Measurements from ENCODE around the gene NUCKS1. TPM values are rescaled to one million over a fixed set of nuclear protein-coding genes. Genes with fewer than 3 reads are reported as not detected.
A peak's percentile ranks its signal among the peaks of the same experiment; 100 is the strongest.

The NUCKS1 gene
- total and polyA plus RNA-seq, 10 of the 15 experiments (the other 5 are each of a cell fraction or from before 2014, with no cell fraction given), result 40.5 to 135 (median 55.5) TPM

DNA sequence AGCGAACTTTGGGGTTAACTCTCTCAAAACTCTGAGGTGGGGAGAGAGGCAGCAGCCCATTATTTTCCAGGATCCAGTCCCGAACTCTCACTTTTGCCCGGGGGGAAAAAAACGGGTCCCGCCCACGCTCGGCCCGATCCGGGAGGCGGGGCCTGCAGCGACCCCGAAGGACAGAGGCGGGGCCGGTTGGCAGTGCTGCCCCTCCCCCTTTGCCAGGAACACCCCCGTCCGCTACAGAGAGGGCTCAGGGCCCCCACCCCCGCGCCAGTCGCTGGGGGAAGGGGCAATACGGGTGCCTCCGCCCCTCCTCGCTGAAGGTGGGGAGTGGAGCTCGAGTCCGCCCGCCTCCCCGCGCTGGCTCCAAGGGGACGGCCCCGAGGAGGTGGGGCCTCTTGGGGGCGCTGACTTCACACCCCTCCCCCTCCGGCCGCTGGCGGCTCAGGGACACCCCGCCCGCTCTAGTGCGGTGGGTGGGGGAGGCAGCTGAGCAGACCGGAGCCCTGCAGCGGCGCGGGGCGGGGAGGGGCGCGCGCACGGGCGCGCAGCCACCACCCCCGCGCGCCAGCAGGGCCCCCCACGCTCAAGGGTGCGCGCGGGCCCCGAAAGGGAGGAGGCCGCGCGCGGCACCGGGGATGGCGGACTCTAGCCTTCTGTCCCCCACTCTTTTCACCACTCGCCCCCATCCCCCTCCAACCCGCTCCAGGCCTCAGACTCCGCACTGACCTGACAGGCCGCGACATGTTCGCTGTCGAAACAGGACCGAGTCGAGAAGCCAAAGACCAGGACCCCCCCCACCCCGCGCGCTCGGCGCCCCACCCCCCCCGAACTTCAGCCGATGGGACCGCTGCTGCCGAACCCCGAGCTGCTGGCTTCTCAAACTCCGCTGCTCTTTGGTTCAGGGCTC is 496 bp downstream of the NUCKS1 start (continued):
- TF ChIP-seq, protein P1, sequence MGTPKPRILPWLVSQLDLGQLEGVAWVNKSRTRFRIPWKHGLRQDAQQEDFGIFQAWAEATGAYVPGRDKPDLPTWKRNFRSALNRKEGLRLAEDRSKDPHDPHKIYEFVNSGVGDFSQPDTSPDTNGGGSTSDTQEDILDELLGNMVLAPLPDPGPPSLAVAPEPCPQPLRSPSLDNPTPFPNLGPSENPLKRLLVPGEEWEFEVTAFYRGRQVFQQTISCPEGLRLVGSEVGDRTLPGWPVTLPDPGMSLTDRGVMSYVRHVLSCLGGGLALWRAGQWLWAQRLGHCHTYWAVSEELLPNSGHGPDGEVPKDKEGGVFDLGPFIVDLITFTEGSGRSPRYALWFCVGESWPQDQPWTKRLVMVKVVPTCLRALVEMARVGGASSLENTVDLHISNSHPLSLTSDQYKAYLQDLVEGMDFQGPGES (IDR thresholded peaks at IDR 0.05), result no peak
- TF ChIP-seq JUND (IDR thresholded peaks at IDR 0.05; ENCODE audit: low read depth, low read length), result no peak
- TF ChIP-seq CBX5 (IDR thresholded peaks at IDR 0.05; ENCODE audit: low read depth), result peak; percentile 48; the same call in 1 of the 2 replicates
- no peak for TF ChIP-seq NFXL1 (IDR thresholded peaks at IDR 0.05; ENCODE audit: borderline replicate concordance)
- no peak for TF ChIP-seq NFYA (IDR thresholded peaks at IDR 0.05; ENCODE audit: borderline replicate concordance, low read depth, low read length)
- TF ChIP-seq SMARCA5 (IDR thresholded peaks at IDR 0.05), result peak; percentile 87; the same call in 1 of the 2 replicates
- TF ChIP-seq NR2C1 (IDR thresholded peaks at IDR 0.05), result peak; percentile 12; the same call in 1 of the 2 replicates
- TF ChIP-seq ZNF207 (IDR thresholded peaks at IDR 0.05; ENCODE audit: borderline replicate concordance), result peak; percentile 85
- peak in 1 of 2 experiments; percentile 30; a peak in 1 of 4 replicates for TF ChIP-seq ETV6 (conservative IDR thresholded peaks at IDR 0.05 in 1 of 2, IDR thresholded peaks at IDR 0.05 in 1 of 2; ENCODE audit: borderline replicate concordance in 1 of 2, low read depth in 1 of 2)
- 0 out of 2 replicates have a peak, but pooled peaks have one; percentile 14 for TF ChIP-seq CREB1 (IDR thresholded peaks at IDR 0.05; ENCODE audit: low read depth)
- TF ChIP-seq NFIC (IDR thresholded peaks at IDR 0.05; ENCODE audit: low read depth, low read length), result no peak
- TF ChIP-seq HCFC1 (IDR thresholded peaks at IDR 0.05; ENCODE audit: low read length), result no peak

Data from GM12878 (cell line).